Measurements from ENCODE around the gene PTGDR2.

Gene PTGDR2

DNA sequence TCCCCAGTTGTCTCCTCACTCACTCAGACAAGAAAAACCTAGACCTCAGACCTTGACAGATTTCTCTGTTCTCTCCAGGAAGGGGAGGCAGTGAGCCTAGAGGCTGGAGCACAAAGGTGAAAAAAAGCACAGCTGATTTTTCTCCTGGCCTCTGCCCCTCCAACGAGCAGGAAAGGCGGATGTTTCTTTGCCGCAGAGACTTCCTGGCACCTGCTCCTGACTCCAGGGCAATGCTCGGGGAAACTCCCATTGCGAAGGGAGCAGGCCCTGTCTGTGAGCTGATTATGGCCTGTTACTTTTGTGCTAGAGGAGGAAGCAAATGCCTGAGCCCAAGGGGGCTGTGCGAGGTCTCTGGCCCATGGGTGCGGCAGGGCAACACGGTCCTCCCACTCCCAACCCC is 45.2 kb downstream of the PTGDR2 start:
- DNase-seq (ENCODE audit: low read depth, low spot score), result no peak

GRCh38 chr11:60810151-60810550 is 45.6 kb downstream of the PTGDR2 start:
- DNase-seq (ENCODE audit: low read depth, low spot score), result no peak

- DNase-seq (ENCODE audit: low read depth, low spot score), result no peak
Measured at GRCh38 chr11:60809691-60810090, 46.1 kb downstream of the PTGDR2 start.

DNA sequence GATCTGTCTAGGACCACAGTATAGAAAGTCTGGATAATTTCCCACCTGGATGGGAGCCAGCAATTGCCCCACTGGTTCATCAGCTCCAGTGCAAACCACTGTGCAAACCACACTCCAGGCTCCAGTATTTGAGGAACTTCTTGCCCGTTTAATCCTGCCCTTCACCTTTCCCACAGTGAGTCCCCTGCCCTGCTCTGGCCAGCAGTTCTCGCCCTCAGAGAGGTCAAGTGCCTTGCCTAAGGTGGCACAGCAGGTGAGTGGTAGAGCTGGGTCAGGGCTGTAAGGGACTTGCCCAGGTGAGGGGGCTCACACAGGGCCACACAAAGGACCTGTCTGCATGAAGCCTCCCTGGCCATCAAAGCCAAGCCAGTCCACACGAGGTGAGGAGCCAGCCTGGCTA is 46.5 kb downstream of the PTGDR2 start:
- DNase-seq (ENCODE audit: low read depth, low spot score), result no peak

- no peak for DNase-seq (ENCODE audit: low read depth, low spot score)
Measured at GRCh38 chr11:60803273-60803936, 52.3 kb downstream of the PTGDR2 start.

DNA sequence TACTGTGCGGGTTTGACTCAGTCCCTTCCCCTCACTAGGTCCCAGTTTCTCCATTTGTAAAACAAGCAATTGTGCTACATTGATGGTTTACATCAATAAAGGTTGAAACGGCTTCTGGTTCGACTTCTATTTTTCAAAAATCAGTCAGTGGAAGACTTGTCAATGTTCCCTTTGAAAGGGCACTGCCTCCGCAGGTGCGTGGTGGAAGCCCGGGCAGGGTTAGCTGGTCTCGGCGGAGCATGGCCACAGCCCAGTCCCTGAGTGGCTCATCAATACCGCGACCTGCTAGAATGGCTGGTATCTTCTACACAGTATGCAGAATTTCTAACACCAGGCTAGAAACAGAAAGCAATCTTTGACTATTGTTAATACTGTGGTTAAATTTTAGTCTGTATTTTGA is 54.6 kb downstream of the PTGDR2 start:
- DNase-seq (ENCODE audit: low read depth, low spot score), result no peak

Data from ELF-1 (cell line).